RWPE2 (cell line): Measurements from ENCODE around the gene CHCHD5.
"Not testable (repeated sequence)": the region's sequence is repeated elsewhere in the genome, so short reads cannot be mapped to it uniquely, and the experiment has no call there.

Experiments
- ATAC-seq: fragments of 200-7000 bp; cut with Tn5 transposase; 3 replicates; pipeline ENCODE4 v1.9.1; 2021; ENCODE audit warnings: low read depth
- DNase-seq: peaks from one replicate; pipeline ENCODE4 v3.0.0-alpha.2; 2020; ENCODE audit warnings: low spot score
- H3K27ac ChIP-seq: fragments of 450-650 bp; 2 replicates; pipeline ENCODE4 v1.5.1; 2017; ENCODE audit warnings: mild to moderate bottlenecking; ENCODE audit not compliant: poor library complexity, severe bottlenecking
- H3K27me3 ChIP-seq: fragments of 250-450 bp; sonication (Bioruptor Pico); 2 replicates; pipeline ENCODE4 v1.5.1; 2021; ENCODE audit warnings: mild to moderate bottlenecking, moderate library complexity; ENCODE audit not compliant: insufficient read depth, poor library complexity, severe bottlenecking
- H3K36me3 ChIP-seq: fragments of 250-450 bp; sonication (Bioruptor Pico); 2 replicates; pipeline ENCODE4 v1.5.1; 2020; ENCODE audit warnings: low read depth, mild to moderate bottlenecking, moderate library complexity
- H3K4me1 ChIP-seq: fragments of 250-450 bp; sonication (Bioruptor Pico); 2 replicates; pipeline ENCODE4 v1.5.1; 2021; ENCODE audit warnings: mild to moderate bottlenecking, moderate library complexity; ENCODE audit not compliant: insufficient read depth, poor library complexity, severe bottlenecking
- H3K4me3 ChIP-seq: fragments of 250-450 bp; sonication (Bioruptor Pico); 2 replicates; pipeline ENCODE4 v1.5.1; 2021; ENCODE audit warnings: mild to moderate bottlenecking, moderate library complexity; ENCODE audit not compliant: severe bottlenecking
- H3K9me3 ChIP-seq: fragments of 250-450 bp; sonication (Bioruptor Pico); 2 replicates; pipeline ENCODE4 v1.5.1; 2021; ENCODE audit warnings: mild to moderate bottlenecking, moderate library complexity; ENCODE audit not compliant: severe bottlenecking
- TF ChIP-seq, protein P1 (sequence below): fragments of 450-650 bp; IDR thresholded peaks from one replicate; pipeline ENCODE4 v1.5.1; 2017; ENCODE audit warnings: mild to moderate bottlenecking, moderate library complexity; ENCODE audit not compliant: poor library complexity, severe bottlenecking

The CHCHD5 gene

DNA sequence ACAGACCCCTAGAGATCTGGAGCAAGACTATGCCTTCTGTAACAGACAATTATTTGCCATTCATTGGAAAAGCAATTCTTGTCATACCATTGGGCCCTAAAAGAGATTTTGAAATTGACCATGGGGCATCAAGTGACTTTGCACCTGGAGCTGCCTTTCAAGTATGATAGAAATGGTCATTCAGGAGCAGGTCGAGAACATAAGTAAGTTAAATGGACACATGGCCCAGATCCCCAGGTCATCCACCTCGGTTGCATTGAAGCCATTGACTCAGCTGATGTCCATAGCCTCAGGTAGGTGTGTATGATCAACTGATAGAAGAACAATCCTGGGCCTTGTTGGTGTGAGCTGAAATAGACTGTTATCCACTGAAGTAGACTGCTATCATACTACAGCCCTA lies 19.3 kb downstream of the CHCHD5 start:
- Histone ChIP-seq H3K9me3 (no peaks in the 10 kb centered on the region), H3K27ac (no peak overlapping the region), H3K36me3 (no peaks in the 10 kb centered on the region), H3K27me3 (no peaks in the 10 kb centered on the region), H3K4me3 (no peak overlapping the region), H3K4me1 (peaks cover 14% of the 10 kb centered on the region)
- ATAC-seq = no peak
- no peak for DNase-seq
- TF ChIP-seq, protein P1, sequence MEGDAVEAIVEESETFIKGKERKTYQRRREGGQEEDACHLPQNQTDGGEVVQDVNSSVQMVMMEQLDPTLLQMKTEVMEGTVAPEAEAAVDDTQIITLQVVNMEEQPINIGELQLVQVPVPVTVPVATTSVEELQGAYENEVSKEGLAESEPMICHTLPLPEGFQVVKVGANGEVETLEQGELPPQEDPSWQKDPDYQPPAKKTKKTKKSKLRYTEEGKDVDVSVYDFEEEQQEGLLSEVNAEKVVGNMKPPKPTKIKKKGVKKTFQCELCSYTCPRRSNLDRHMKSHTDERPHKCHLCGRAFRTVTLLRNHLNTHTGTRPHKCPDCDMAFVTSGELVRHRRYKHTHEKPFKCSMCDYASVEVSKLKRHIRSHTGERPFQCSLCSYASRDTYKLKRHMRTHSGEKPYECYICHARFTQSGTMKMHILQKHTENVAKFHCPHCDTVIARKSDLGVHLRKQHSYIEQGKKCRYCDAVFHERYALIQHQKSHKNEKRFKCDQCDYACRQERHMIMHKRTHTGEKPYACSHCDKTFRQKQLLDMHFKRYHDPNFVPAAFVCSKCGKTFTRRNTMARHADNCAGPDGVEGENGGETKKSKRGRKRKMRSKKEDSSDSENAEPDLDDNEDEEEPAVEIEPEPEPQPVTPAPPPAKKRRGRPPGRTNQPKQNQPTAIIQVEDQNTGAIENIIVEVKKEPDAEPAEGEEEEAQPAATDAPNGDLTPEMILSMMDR = no peak

DNA sequence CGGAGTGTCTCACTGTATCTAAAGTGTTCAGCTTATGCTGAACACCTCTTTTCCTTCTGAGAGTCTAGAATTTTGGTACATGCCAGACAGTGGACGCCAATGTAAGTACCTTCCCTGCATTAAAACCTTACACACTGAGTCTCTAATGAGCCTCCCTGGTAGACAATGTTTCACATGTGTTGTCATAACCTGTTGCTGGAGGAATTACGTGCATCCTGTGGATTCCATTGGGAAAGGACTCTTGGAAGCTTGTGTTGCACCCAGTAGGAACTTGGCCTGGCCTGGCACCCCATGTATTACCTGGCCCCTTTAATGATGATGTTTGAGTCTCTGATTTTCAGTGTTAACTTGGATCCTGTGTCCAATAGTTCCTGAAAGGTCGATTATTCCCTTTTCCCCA lies 20.5 kb downstream of the CHCHD5 start:
- TF ChIP-seq, protein P1 = no peak
- H3K4me1 ChIP-seq = peaks cover 10% of the 10 kb centered on the region
- no peak overlapping the region for H3K4me3 ChIP-seq
- no peaks in the 10 kb centered on the region for H3K9me3 ChIP-seq
- ATAC-seq (no peak), DNase-seq (no peak)
- H3K36me3 ChIP-seq = no peaks in the 10 kb centered on the region
- H3K27ac ChIP-seq = no peak overlapping the region
- H3K27me3 ChIP-seq = no peaks in the 10 kb centered on the region

DNA sequence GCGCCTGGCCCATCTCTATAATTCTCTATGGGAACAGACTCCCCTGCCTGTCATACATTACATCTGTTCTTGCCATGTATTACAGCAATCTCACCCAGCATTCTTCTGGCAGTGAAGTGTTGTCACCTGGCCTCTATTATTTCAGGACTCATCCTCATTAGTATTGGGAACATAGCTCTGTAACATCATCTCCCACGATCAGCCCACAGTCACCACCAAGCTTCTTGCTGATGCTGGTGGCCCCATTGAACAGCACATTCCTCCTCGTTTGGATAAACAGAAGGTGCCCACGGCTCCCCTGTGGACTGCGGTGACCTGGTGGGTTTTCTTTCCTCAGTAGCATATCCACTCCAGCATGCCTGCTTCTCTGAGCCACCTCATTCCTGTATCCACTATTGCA lies 21.5 kb downstream of the CHCHD5 start:
- H3K4me1 ChIP-seq = peaks cover under 1% of the 10 kb centered on the region
- no peak overlapping the region for H3K27ac ChIP-seq
- no peak overlapping the region for H3K4me3 ChIP-seq
- no peaks in the 10 kb centered on the region for H3K27me3 ChIP-seq
- ATAC-seq = no peak
- TF ChIP-seq, protein P1 = no peak
- no peaks in the 10 kb centered on the region for H3K9me3 ChIP-seq
- no peak for DNase-seq
- H3K36me3 ChIP-seq = no peaks in the 10 kb centered on the region

DNA sequence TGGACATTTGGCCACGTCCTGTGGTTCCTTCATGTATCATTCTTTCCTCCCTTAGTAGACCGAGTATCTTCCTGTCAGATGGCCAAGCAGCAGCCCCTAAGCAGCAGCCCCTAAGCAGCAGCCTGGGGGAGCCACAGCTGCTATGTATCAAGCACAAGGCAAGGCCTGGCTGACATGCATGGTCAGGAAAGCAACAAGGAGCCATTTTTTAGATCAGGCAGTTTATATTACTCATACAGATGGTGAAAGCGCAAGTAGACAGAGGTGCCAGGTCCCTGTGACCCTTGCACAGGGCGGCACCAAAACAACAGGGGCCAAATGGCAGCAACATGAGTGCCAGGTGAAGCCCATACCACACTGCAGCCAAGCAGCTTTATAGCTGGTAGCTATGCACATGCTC lies 22.1 kb downstream of the CHCHD5 start:
- TF ChIP-seq, protein P1 = no peak
- H3K4me3 ChIP-seq = no peak overlapping the region
- H3K36me3 ChIP-seq = no peaks in the 10 kb centered on the region
- no peaks in the 10 kb centered on the region for H3K9me3 ChIP-seq
- H3K4me1 ChIP-seq = no peaks in the 10 kb centered on the region
- no peak for DNase-seq
- no peak for ATAC-seq
- no peak overlapping the region for H3K27ac ChIP-seq
- no peaks in the 10 kb centered on the region for H3K27me3 ChIP-seq

DNA sequence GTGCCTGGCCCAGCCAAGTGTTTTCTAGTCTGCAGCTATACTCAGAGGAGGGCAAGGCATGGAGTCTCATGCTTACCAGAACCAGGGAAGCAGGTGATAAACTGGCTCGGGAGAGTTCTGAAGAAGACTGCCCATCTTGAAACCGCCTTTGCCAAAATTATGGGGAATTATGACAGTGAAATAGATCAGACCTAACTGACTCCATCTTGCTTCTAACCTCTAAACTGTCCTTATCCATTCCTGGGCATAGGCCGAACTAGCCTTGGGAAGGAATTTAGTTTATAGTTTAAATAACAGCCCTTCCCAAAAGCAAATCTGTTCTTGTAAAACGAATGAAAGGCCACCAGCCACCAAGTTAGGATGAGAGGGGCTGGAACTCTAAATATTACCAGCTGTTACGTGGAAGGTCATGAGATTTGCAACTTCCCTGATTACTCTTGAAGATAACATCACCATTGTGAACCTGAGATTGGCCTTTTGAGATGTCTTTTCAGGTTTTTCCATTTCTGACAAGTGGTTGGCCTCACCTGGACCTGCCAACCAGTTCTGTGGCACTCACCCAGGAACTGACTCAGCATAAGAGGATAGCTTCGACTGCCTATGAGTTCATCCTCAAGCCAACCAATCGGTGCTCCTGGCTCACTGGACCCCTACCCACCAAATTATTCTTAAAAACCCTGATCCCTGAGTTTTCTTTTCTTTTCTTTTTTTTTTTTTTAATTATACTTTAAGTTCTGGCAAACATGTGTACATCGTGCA lies 23.4 kb downstream of the CHCHD5 start:
- Histone ChIP-seq H3K27ac (no peak overlapping the region), H3K4me3 (no peak overlapping the region), H3K27me3 (no peaks in the 10 kb centered on the region), H3K4me1 (no peaks in the 10 kb centered on the region), H3K9me3 (no peaks in the 10 kb centered on the region), H3K36me3 (no peaks in the 10 kb centered on the region)
- no peak for ATAC-seq
- TF ChIP-seq, protein P1 = no peak
- no peak for DNase-seq

DNA sequence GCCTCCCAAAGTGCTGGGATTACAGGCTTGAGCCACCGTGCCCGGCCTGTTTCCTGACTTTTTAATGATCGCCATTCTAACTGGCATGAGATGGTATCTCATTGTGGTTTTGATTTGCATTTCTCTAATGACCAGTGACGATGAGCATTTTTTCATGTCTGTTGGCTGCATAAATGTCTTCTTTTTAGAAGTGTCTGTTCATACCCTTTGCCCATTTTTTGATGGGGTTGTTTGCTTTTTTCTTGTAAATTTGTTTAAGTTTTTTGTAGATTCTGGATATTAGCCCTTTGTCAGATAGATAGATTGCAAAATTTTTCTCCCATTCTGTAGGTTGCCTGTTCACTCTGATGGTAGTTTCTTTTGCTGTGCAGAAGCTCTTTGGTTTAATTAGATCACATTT lies 24.9 kb downstream of the CHCHD5 start:
- H3K4me1 ChIP-seq, ATAC-seq, H3K27me3 ChIP-seq, DNase-seq, H3K36me3 ChIP-seq, H3K27ac ChIP-seq, H3K9me3 ChIP-seq, H3K4me3 ChIP-seq: not testable (repeated sequence)

DNA sequence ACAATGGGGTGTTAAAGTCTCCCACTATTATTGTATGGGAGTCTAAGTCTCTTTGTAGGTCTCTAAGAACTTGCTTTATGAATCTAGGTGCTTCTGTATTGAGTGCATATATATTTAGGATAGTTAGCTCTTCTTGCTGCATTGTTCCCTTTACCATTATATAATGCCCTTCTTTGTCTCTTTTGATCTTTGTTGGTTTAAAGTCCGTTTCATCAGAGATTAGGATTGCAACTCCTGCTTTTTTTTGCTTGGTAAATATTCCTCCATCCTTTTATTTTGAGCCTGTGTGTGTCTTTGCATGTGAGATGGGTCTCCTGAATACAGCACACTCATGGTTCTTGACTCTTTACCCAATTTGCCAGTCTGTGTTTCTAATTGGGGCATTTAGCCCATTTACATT lies 27.9 kb downstream of the CHCHD5 start:
- not testable (repeated sequence) for DNase-seq, H3K9me3 ChIP-seq, H3K36me3 ChIP-seq, ATAC-seq, H3K4me1 ChIP-seq, H3K27me3 ChIP-seq, H3K4me3 ChIP-seq, H3K27ac ChIP-seq
